Upper lobe of right lung (tissue), 1 donor: ENCODE measurements around the gene MGAT4C. TPM values are rescaled to one million over a fixed set of nuclear protein-coding genes. Genes with fewer than 3 reads are reported as not detected.
"Not testable (repeated sequence)": the region's sequence is repeated elsewhere in the genome, so short reads cannot be mapped to it uniquely, and the experiment has no call there.

ENCODE experiments used
- ATAC-seq: fragments of 200-7000 bp; cut with Tn5 transposase; one replicate; pipeline ENCODE4 v1.9.1; 2020; ENCODE audit warnings: mild to moderate bottlenecking, moderate library complexity
- DNase-seq: peaks from one replicate; pipeline ENCODE4 v3.0.0-alpha.2; 2020
- H3K27ac ChIP-seq: fragments of 200-600 bp; one replicate; pipeline ENCODE4 v1.8.0; 2022
- H3K27me3 ChIP-seq: fragments of 200-600 bp; one replicate; pipeline ENCODE4 v1.8.0; 2022; ENCODE audit warnings: mild to moderate bottlenecking
- H3K36me3 ChIP-seq: fragments of 200-600 bp; one replicate; pipeline ENCODE4 v1.8.0; 2022
- H3K4me1 ChIP-seq: fragments of 200-600 bp; one replicate; pipeline ENCODE4 v1.8.0; 2022
- H3K4me3 ChIP-seq: fragments of 200-600 bp; one replicate; pipeline ENCODE4 v1.8.0; 2022; ENCODE audit warnings: mild to moderate bottlenecking
- H3K9me3 ChIP-seq: fragments of 200-600 bp; one replicate; pipeline ENCODE4 v1.8.0; 2022
- intact Hi-C: fragments of 100-400 bp; cut with DNase I; formaldehyde crosslinking; loops from one replicate; pipeline ENCODE4 v1.11.0; 2022
- total RNA-seq: library from RNA; stranded (reverse); fragmentation: NEBNext Ultra II Directional; extraction: Animal tissue kit (Norgen Biotek cat#: 25700); gene quantifications from one replicate; pipeline ENCODE4 v1.2.1, GENCODE V29; 2021
- TF ChIP-seq, protein P1 (sequence below): fragments of 200-600 bp; IDR thresholded peaks from one replicate; pipeline ENCODE4 v1.8.0; 2022; ENCODE audit warnings: antibody characterized with exemption
- donor health status: DM: no; HTN: yes; CAD: no; lungs with severe emphysema.

Gene MGAT4C
- total RNA-seq, 1 donor from 2014 or later = 0.67 TPM

DNA sequence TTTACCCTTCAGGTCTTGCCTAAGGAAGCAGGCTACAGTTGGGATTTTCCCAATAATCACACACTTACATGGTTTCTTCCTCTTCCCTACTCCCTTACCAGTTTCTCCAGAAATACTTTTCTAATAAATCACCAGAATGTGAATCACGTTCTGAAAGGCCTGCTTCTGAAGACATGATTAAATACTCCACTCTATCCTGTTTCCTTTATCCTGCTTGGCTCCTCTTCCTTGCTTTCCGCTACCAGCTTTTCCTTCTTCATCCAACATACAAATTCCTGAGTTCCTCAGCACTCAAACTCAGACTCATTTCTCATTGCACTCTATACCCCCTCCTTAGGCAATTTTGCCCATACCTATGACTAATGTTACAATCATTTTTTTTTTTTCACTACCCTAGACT is 118.3 kb downstream of the MGAT4C start:
- Histone ChIP-seq H3K4me3 (no peak overlapping the region), H3K27ac (no peak overlapping the region), H3K9me3 (no peaks in the 10 kb centered on the region), H3K36me3 (no peaks in the 10 kb centered on the region), H3K27me3 (no peaks in the 10 kb centered on the region), H3K4me1 (no peaks in the 10 kb centered on the region)
- no peak for DNase-seq
- intact Hi-C loops = no loop called here
- TF ChIP-seq, protein P1, sequence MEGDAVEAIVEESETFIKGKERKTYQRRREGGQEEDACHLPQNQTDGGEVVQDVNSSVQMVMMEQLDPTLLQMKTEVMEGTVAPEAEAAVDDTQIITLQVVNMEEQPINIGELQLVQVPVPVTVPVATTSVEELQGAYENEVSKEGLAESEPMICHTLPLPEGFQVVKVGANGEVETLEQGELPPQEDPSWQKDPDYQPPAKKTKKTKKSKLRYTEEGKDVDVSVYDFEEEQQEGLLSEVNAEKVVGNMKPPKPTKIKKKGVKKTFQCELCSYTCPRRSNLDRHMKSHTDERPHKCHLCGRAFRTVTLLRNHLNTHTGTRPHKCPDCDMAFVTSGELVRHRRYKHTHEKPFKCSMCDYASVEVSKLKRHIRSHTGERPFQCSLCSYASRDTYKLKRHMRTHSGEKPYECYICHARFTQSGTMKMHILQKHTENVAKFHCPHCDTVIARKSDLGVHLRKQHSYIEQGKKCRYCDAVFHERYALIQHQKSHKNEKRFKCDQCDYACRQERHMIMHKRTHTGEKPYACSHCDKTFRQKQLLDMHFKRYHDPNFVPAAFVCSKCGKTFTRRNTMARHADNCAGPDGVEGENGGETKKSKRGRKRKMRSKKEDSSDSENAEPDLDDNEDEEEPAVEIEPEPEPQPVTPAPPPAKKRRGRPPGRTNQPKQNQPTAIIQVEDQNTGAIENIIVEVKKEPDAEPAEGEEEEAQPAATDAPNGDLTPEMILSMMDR = no peak
- ATAC-seq = no peak

DNA sequence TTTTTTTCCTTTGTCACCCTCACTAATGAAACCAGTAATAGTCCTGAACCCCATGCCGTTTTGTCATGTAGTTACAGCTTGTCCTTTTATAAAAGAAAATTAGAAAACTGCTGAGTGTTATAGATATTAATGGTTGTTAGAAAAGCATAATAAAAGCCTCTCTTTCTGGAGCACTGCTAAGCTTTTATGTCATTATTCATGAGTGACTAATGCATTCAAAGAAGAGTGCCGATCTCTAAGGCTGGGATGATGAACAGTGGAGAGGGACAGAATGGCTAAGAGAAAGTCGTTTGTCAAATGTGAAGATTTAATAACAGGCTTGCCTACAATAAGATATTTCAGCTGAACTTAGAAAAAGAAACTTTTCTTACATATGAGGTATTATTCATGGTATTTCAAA is 121.6 kb downstream of the MGAT4C start:
- ATAC-seq (no peak), DNase-seq (no peak)
- Histone ChIP-seq H3K27ac (no peak overlapping the region), H3K4me3 (no peak overlapping the region), H3K9me3 (no peaks in the 10 kb centered on the region), H3K36me3 (no peaks in the 10 kb centered on the region), H3K27me3 (no peaks in the 10 kb centered on the region), H3K4me1 (no peaks in the 10 kb centered on the region)
- intact Hi-C loops = no loop called here
- TF ChIP-seq, protein P1 = no peak

DNA sequence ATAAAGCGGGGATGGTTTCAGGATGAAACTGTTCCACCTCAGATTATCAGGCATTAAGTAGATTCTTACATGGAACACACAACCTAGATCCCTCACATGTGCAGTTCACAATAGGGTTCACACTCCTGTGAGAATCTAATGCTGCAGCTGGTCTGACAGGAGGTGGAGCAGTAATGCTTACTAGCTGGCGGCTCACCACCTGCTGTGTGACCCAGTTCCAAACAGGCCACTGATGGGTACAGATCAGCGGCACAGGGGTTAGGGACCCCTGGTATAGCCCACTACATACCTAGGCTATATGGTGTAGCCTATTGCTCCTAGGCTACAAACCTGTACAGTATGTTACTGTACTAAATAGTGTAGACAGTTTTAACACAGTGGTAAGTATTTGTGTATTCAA is 129.3 kb downstream of the MGAT4C start:
- ATAC-seq, H3K36me3 ChIP-seq, intact Hi-C loops, H3K27me3 ChIP-seq, DNase-seq, H3K9me3 ChIP-seq, H3K4me1 ChIP-seq, H3K4me3 ChIP-seq, H3K27ac ChIP-seq: not testable (repeated sequence)

DNA sequence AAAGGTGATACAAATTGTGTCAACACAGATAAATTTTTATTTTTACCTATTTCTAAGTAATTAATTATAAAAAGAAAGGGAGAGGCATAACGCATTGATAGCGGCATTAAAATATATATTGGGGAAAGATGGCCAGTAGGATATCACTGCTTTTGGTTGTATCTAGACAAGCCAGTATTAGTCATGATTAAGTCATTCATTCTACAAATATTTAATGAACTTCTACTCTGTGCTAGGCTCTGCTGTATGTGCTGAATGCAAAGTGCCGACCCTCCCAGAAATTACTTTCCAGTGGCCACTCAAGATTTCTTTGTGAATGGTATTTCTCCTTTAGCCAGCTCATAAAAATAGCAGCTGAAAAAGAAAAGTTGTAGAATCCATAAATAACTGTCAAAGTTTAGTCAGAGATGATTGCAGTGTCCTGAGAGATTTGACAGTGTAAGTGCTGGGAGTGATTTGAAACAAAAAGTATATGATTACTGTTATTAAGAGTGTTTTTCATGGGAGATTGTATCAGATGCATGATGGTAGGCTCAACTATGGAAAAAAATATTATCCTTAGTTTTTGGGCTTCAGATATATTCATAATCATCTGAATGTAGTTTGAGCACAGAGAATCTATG is 133.2 kb downstream of the MGAT4C start:
- Histone ChIP-seq H3K4me1 (no peaks in the 10 kb centered on the region), H3K27me3 (no peaks in the 10 kb centered on the region), H3K36me3 (no peaks in the 10 kb centered on the region), H3K4me3 (no peak overlapping the region), H3K9me3 (no peaks in the 10 kb centered on the region), H3K27ac (no peak overlapping the region)
- intact Hi-C loops = no loop called here
- ATAC-seq = no peak
- TF ChIP-seq, protein P1 = no peak
- DNase-seq = no peak

DNA sequence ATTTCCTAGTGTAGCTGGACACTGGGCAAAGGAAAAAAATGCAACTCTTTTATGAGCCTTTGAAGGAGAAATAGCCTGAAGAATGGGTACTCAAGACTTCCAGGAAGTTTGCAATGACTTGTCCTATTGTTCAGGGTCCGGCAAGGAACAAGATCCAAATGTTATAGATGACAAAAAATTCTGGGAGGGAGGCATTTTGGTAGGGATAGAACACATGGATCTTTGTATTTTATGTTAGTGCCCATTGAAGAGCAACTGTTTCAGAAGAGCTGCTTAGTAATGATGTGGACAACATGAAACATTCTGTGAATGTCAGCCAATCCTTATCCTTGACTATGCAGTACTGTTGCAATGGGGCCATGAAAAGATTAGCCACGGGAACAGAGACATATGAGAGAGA is 138.0 kb downstream of the MGAT4C start:
- H3K36me3 ChIP-seq = no peaks in the 10 kb centered on the region
- DNase-seq (no peak), ATAC-seq (no peak)
- H3K4me3 ChIP-seq = no peak overlapping the region
- H3K27me3 ChIP-seq = no peaks in the 10 kb centered on the region
- no peak overlapping the region for H3K27ac ChIP-seq
- H3K9me3 ChIP-seq = no peaks in the 10 kb centered on the region
- no peaks in the 10 kb centered on the region for H3K4me1 ChIP-seq
- intact Hi-C loops = no loop called here
- TF ChIP-seq, protein P1 = no peak

DNA sequence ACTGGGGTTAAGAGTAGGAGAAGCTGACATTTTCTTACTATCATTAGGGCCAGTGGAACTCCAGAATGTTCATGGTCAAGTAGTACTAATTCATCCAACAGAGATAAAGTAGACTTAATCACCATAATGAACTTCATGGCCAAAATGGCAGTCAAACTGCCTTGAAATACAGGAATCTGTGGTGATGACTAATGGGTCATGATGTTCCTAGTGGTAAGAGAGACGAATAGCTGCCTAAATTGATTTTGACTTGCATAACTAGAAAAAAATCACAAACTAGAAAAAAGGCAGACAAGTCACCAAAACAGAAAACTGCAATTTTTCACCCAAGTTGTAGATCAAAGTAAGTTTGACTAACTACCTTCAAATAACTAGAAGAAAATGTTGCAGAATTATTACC is 138.5 kb downstream of the MGAT4C start:
- ATAC-seq = no peak
- H3K9me3 ChIP-seq = no peaks in the 10 kb centered on the region
- TF ChIP-seq, protein P1 = no peak
- H3K4me1 ChIP-seq = no peaks in the 10 kb centered on the region
- no peak overlapping the region for H3K27ac ChIP-seq
- H3K27me3 ChIP-seq = no peaks in the 10 kb centered on the region
- H3K36me3 ChIP-seq = no peaks in the 10 kb centered on the region
- H3K4me3 ChIP-seq = no peak overlapping the region
- intact Hi-C loops = no loop called here
- no peak for DNase-seq
